Nephron progenitor cell (in vitro differentiated cells): ENCODE measurements around the gene ICA1.

Experiments used
- DNase-seq: peaks from one replicate; pipeline ENCODE4 v3.0.0; 2021
- H3K27ac Mint-ChIP-seq: 2 replicates; pipeline ENCODE4 v1.8.0; 2021; ENCODE audit warnings: mild to moderate bottlenecking, moderate library complexity, mixed read lengths
- H3K27me3 Mint-ChIP-seq: 2 replicates; pipeline ENCODE4 v1.8.0; 2021; ENCODE audit warnings: mild to moderate bottlenecking, low read depth, mixed read lengths; ENCODE audit not compliant: poor library complexity
- H3K36me3 Mint-ChIP-seq: 2 replicates; pipeline ENCODE4 v1.8.0; 2021; ENCODE audit warnings: low read depth, mixed read lengths
- H3K4me1 Mint-ChIP-seq: 2 replicates; pipeline ENCODE4 v1.8.0; 2021; ENCODE audit warnings: mixed read lengths
- H3K4me3 Mint-ChIP-seq: 2 replicates; pipeline ENCODE4 v1.8.0; 2021; ENCODE audit warnings: mild to moderate bottlenecking, moderate library complexity, mixed read lengths
- H3K9me3 Mint-ChIP-seq: 2 replicates; pipeline ENCODE4 v1.8.0; 2021; ENCODE audit warnings: mild to moderate bottlenecking, moderate library complexity, mixed read lengths
- CTCF ChIP-seq: fragments of 200-600 bp; sonication (generic); IDR thresholded peaks from 2 replicates; pipeline ENCODE4 v1.5.0; 2021; ENCODE audit warnings: antibody characterized with exemption

Gene ICA1

GRCh38 chr7:8277394-8277982, 15.5 kb upstream of the ICA1 start:
- peaks cover 6% of the 10 kb centered on the region for H3K27me3 Mint-ChIP-seq
- no peaks in the 10 kb centered on the region for H3K36me3 Mint-ChIP-seq
- no peak for DNase-seq

GRCh38 chr7:8274589-8274988, 12.6 kb upstream of the ICA1 start:
- Mint-ChIP-seq H3K27me3 (peaks cover 11% of the 10 kb centered on the region), H3K27ac (no peak overlapping the region), H3K36me3 (no peaks in the 10 kb centered on the region), H3K4me3 (no peak overlapping the region), H3K9me3 (no peaks in the 10 kb centered on the region), H3K4me1 (no peaks in the 10 kb centered on the region)
- TF ChIP-seq CTCF = no peak
- DNase-seq = no peak

More at GRCh38 chr7:8277394-8277982, 15.5 kb upstream of the ICA1 start:
- no peak overlapping the region for H3K4me3 Mint-ChIP-seq
- TF ChIP-seq CTCF = peak; percentile 12
- no peaks in the 10 kb centered on the region for H3K9me3 Mint-ChIP-seq
- H3K4me1 Mint-ChIP-seq = no peaks in the 10 kb centered on the region
- no peak overlapping the region for H3K27ac Mint-ChIP-seq

GRCh38 chr7:8271960-8272359, 10.0 kb upstream of the ICA1 start:
- no peak for DNase-seq
- Mint-ChIP-seq H3K36me3 (no peaks in the 10 kb centered on the region), H3K4me1 (no peaks in the 10 kb centered on the region), H3K9me3 (no peaks in the 10 kb centered on the region), H3K27ac (peak overlapping the region; percentile 15), H3K27me3 (peaks cover 14% of the 10 kb centered on the region), H3K4me3 (no peak overlapping the region)
- TF ChIP-seq CTCF = no peak

GRCh38 chr7:8263048-8263447, 1.1 kb upstream of the ICA1 start:
- Mint-ChIP-seq H3K27me3 (peaks cover 68% of the 10 kb centered on the region), H3K4me1 (peaks cover 4% of the 10 kb centered on the region), H3K27ac (no peak overlapping the region), H3K9me3 (no peaks in the 10 kb centered on the region), H3K36me3 (no peaks in the 10 kb centered on the region), H3K4me3 (peak overlapping the region; percentile 74)
- no peak for TF ChIP-seq CTCF
- DNase-seq = no peak

GRCh38 chr7:8260871-8261694, 884 bp downstream of the ICA1 start:
- peak overlapping the region; percentile 86 for H3K4me3 Mint-ChIP-seq
- DNase-seq = no peak
- no peaks in the 10 kb centered on the region for H3K9me3 Mint-ChIP-seq
- no peak for TF ChIP-seq CTCF
- H3K27ac Mint-ChIP-seq = no peak overlapping the region
- peaks cover 4% of the 10 kb centered on the region for H3K4me1 Mint-ChIP-seq
- H3K27me3 Mint-ChIP-seq = peaks cover 68% of the 10 kb centered on the region
- no peaks in the 10 kb centered on the region for H3K36me3 Mint-ChIP-seq
